HG02973 (cell line): ENCODE measurements around the gene PRAMEF17.
"Not testable (repeated sequence)": the region's sequence is repeated elsewhere in the genome, so short reads cannot be mapped to it uniquely, and the experiment has no call there.

Source experiments
- ATAC-seq: cut with Tn5 transposase; IDR thresholded peaks from one replicate; pipeline ENCODE4 v1.9.1; 2021; ENCODE audit warnings: moderate library complexity; ENCODE audit not compliant: unreplicated experiment

PRAMEF17 gene, protein sequence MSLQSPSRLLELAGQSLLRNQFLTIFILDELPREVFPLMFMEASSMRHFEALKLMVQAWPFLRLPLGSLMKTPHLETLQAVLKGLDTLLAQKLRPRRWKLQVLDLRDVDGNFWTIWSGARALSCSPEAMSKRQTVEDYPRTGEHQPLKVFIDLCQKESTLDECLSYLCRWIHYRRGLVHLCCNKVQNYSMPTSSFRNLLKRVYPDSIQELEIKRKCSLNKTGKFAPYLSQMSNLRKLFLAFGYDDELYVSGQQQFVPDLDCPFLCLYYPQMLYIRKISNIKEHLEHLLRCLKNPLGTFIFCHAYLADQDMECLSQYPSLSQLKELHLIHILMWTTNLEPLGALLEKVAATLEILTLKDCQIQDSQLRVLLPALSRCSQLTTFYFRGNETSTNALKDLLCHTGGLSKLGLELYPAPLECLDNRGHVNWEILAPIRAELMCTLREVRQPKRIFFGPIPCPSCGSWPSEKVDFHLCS

DNA sequence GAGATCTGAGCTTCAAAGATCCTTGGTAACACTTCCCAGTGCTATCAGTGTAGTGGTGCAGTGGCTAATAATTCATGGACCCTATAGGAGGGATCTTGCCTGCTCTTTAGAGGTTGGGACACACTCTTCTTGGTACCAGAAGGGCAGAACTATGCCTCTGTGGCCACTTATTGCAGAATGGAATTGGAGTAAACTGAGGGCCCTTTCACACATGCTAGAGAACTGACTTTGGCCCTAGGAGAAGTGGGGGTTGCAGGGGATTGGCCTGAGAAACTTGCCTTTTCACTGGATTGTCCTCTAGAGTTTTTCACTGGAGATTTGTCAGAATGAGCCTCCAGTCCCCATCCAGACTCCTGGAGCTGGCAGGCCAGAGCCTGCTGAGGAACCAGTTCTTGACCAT is at the start of gene PRAMEF17:
Gene PRAMEF17, plus strand, starts transcription at position 301 of the 400 bp plus-strand sequence. Its CDS starts 26 bp downstream, at position 327.
- ATAC-seq: not testable (repeated sequence)

DNA sequence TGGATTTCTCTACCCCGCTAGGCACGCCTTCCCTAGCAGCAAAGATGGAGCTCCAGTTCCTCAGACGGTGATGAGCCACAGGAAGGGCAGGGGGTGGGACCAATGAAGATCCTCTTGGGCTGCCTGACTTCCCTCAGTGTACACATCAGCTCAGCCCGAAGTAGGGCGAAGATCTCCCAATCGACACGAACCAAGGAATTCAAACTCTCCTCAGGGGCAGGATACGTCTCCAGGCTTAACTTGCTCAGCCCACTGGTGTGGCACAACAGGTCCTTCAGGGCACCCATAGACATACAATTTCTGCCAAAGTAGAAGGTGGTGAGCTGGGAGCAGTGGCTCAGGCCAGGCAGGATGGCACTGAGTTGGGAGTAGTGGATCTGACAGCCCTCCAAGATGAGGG is 46.9 kb upstream of the PRAMEF17 start:
- ATAC-seq: not testable (repeated sequence)

DNA sequence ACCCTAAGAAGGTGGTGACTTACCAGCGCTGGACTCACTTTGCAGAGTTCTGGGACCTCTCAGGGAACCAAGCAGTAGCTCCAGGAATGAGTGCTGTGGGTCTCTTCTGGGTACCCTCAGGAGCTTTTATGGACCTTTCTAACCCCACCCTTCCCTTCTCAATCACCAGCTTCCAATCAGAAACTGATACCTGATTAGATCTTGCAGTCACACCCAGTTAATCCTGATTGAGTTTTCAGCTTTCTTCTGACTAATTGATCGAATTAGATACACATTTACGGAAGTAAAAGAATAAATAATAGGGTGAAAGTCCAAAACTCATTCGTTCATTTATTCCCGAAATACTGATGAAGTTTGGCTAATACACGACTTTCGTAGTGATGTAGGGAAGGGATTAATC is 42.4 kb upstream of the PRAMEF17 start, which contains the start of gene PRAMEF14:
Gene PRAMEF14, minus strand, starts transcription at position 101 of the 400 bp plus-strand sequence. CDS start 1,820 bp downstream, outside the sequence.
- ATAC-seq: not testable (repeated sequence)

DNA sequence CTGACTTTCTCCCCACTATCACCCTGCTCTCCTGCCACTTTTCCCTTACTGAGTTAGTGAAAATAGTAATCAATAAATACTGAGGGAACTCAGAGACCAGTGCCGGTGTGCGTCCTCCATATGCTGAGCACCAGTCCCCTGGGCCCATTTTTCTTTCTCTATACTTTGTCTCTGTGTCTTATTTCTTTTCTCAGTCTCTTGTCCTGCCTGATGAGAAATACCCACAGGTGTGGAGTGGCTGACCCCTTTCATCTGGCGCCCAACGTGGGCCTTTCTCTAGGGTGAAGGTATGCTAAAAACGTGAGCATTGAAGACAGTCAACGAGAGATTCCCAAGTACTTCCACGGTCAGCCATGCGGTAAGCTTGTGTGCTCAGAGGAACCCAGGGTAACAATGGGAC is 36.0 kb upstream of the PRAMEF17 start:
- not testable (repeated sequence) for ATAC-seq

DNA sequence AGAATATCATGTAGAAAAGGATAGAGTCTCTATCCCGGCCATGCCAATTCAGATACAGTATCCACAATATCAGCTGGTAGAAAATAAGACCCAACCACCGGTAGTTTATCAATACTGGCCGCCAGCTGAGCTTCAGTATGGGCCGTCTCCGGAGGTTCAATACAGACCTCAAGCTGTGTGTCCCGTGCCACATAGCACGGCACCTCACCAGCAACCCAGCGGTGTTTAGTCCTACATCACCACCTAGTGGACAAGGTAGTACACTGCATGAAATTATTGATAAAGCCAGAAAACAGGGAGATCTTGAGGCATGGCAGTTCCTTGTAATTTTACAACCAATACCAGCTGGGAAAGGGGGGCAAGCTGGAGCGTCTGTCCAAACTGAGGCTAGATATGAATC is 35.0 kb upstream of the PRAMEF17 start:
- not testable (repeated sequence) for ATAC-seq

DNA sequence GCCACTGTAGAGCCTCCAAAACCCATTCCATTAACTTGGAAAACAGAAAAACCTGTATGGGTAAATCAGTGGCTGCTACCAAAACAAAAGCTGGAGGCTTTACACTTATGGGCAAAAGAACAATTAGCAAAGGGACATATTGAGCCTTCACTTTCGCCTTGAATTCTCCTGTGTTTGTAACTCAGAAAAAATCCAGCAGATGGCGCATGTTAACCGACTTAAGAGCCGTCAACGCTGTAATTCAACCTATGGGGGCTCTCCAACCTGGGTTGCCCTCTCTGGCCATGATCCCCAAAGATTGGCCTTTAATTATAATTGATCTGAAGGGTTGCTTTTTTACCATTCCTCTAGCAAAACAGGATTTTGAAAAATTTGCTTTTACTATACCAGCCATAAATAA is 32.7 kb upstream of the PRAMEF17 start:
- ATAC-seq: not testable (repeated sequence)

DNA sequence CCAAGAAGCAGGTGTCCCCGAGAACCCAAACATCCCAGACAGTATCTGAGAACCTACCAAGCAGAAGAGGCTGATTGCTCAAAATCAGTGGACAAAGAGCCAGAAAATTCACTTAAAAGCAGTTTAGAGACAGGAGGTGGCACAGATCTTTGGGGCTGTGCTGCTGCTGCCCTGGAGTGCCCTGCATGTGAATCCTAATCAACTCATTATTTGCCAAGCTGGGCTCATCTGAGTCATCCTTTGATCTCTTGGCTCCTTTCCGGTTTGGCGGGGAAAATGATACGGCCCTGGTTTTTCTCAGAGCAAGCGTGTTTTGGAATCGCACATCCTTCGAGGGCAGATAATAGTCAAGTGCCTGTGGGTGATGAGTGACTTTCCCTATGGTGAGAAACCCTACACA is 27.1 kb upstream of the PRAMEF17 start:
- ATAC-seq: not testable (repeated sequence)

DNA sequence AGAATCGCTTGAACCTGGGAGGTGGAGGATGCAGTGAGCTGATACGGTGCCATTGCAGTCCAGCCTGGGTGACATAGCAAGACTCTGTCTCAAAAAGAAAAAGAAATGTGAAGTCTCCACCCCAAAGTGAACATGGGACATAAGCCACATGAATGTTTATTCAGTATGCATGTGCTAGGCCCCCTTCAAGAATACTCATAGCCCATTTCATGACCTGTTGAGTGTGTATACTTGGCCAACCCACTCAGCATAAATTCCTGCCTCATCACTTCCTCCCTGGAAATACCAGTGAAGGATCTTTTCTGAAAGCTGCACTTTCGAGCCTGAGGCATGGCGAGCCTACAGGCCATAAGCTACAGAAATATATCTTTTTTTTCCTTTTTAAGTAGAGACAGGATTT is 24.5 kb upstream of the PRAMEF17 start:
- not testable (repeated sequence) for ATAC-seq

DNA sequence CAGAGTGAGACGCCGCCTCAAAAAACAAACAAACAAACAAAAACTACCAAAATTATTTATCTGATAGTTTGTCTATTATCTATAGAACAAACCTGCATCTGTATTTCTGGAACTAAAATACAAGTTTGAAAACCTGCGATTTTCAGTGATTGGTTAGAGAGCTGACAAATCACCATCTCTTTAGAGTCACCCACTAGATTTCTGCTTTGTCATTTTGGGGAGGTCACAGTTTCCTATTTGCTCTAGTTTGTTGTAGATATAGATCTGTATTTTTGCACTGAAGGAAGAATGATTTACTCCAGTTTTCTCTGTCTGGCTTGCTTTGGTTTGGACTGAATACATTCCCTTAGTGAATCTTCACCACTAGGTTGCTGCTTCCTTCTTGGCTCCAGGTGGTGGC is 22.9 kb upstream of the PRAMEF17 start:
- ATAC-seq: not testable (repeated sequence)

DNA sequence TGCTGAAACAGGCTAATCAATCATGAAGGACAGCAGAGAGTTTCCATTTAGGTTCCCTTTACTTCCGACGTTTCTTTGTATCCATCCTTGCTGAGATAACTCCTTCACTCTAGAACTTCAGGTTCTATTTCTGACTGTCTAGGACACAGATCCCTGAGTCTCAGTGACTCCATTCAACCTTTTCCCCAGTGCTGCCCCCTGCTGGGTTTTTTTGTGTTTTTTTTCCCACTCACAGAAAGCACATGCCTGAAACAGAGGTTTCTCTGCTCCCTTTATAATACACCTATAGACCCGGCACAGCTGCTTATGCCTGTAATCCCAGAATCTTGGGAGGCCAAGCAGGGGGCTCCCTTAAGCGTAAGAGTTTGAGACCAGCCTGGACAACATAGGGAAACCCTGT is 20.9 kb upstream of the PRAMEF17 start:
- not testable (repeated sequence) for ATAC-seq

DNA sequence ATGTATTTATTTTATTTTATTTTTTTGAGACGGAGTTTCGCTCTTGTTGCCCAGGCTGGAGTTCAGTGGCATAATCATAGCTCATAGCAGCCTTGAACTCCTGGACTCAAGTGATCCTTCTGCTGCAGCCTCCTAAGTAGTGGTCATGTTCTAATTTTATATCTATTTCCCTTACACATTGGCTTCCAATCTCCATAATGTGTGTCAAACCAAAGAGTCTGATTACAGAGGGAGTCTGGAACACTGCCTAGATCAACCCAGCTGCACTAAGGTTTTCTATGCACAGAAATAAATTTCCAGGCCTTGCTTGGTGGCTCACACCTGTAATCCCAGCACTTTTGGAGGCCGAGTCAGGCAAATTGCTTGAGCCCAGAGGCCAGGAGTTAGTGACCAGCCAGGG is 10.4 kb upstream of the PRAMEF17 start:
- ATAC-seq: not testable (repeated sequence)

DNA sequence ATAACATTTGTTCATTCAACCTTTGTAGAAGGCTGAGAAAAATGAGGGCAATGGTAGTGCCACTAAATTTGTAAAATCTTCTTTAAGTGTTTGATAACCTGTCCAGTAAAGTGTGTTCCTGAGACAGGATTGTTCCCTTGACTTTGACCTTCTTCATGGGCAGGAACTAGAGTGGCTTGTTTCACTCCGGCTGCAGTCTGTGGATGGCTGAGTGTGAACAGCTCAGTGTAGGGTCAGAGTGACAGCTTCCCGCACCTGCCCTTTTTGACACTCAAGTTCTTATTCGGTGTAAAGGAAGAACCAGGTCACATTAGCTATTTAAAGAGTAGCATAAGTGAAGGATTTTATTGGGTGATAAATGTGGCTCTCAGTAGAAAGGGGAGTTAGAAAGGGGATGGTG is 9.1 kb upstream of the PRAMEF17 start:
- ATAC-seq: not testable (repeated sequence)

DNA sequence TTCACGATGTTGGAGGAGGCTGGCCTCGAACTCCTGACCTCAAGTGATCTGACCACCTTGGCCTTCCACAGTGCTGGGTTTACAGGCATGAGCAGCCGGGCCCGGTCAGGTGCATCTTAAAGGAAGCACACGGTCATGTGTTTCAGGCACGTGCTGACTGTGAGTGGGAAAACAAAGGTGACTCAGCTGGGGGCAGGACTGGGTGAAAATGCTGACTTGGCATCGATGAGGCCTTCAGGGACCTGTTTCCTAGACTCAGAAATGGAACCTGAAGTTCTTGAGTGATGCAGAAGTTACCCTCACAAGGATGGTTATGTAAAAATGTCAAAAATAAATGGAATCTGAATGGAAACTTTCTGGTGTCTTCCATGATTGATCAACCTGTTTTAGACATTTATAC is 3.6 kb downstream of the PRAMEF17 start:
- not testable (repeated sequence) for ATAC-seq

DNA sequence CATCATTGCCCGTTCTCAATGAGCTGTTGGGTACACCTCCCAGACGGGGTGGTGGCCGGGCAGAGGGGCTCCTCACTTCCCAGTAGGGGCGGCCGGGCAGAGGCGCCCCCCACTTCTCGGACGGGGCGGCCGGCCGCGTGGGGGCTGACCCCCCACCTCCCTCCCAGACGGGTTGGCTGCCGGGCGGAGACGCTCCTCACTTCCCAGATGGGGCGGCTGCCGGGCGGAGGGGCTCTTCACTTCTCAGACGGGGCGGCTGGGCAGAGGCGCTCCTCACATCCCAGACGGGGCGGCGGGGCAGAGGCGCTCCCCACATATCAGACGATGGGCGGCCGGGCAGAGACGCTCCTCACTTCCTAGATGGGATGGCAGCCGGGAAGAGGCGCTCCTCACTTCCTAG is 5.3 kb downstream of the PRAMEF17 start:
- not testable (repeated sequence) for ATAC-seq

DNA sequence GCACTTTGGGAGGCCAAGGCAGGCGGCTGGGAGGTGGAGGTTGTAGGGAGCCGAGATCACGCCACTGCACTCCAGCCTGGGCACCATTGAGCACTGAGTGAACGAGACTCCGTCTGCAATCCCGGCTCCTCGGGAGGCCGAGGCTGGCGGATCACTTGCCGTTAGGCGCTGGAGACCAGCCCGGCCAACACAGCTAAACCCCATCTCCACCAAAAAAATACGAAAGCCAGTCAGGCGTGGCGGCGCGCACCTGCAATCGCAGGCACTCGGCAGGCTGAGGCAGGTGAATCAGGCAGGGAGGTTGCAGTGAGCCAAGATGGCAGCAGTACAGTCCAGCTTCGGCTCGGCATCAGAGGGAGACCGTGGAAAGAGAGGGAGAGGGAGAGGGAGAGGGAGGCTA is 5.9 kb downstream of the PRAMEF17 start:
- not testable (repeated sequence) for ATAC-seq

DNA sequence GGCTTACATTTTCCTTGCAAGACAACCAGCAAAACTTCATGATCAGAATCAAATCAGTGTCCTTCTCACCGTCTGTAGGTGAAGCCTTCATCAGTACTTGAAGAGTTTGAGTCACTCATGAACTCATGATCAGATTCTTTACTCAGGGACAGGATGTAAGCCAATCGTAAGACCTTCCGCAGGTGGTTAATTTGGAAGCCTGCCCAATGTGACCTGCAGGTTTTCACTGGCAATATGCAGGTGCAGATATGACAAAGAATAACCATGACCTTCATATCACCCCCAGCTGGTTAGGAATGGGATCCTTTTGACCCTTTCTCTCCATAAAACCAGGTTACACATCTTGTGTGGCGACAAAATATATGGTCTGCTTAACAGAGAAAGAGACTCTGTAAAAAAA is 18.4 kb downstream of the PRAMEF17 start:
- ATAC-seq: no peak

DNA sequence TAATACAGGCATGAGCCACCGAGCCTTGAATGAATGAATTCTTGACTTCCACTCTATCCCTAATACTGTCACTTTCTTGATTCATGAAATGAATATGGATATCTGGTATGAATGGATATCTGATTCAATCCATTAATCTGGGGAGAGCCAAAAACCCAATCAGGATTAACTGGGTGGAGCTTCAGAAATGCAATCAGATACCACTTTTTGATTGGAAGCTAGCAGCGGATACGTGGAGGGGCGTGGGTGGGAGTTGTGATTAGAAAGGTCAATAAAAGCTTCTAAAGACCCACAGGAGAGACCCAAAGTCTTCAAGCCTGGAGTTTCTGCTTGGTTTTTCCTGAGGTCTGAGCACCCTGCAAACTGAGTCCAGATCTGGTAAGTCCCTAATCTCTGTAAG is 20.7 kb downstream of the PRAMEF17 start, which contains the start of gene PRAMEF20:
Gene PRAMEF20, plus strand, starts transcription at position 301 of the 400 bp plus-strand sequence. CDS start 5,905 bp downstream, outside the sequence.
- ATAC-seq: not testable (repeated sequence)

DNA sequence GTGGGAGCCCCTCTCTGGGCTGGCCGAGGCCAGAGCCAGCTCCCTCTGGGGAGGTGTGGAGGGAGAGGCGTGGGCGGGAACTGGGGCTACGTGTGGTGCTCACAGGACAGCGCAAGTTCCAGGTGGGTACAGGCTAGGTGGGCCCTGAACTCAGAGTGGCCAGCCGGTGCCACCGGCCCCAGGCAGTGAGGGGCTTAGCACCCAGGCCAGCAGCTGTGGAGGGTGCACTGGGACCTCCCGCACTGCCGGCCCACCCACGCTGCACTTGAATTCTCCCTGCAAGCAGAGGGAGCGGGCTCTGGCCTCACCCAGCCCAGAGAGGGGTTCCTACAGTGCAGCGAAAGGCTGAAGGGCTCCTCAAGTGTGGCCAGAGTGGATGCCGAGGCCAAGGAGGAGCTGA is 41.1 kb downstream of the PRAMEF17 start:
- ATAC-seq: no peak

DNA sequence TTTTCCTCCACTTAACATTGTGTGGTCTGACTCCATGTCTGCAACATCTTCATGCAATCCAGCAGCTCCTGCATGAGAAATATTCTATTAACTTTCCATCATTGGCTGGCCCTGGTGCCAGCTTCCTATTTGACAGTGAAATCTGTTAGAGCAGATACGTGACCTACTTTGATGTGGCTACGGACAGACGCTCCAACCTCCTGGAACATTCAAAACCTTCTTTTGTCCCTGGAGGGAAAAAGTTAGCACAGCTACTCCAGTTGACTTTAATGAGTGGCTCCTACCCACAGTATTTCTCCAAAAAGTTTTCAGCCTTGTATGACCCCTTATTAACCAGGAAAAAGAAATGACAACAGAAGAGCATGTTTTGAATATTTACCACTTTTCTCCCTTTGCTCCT is 42.8 kb downstream of the PRAMEF17 start:
- ATAC-seq: no peak

DNA sequence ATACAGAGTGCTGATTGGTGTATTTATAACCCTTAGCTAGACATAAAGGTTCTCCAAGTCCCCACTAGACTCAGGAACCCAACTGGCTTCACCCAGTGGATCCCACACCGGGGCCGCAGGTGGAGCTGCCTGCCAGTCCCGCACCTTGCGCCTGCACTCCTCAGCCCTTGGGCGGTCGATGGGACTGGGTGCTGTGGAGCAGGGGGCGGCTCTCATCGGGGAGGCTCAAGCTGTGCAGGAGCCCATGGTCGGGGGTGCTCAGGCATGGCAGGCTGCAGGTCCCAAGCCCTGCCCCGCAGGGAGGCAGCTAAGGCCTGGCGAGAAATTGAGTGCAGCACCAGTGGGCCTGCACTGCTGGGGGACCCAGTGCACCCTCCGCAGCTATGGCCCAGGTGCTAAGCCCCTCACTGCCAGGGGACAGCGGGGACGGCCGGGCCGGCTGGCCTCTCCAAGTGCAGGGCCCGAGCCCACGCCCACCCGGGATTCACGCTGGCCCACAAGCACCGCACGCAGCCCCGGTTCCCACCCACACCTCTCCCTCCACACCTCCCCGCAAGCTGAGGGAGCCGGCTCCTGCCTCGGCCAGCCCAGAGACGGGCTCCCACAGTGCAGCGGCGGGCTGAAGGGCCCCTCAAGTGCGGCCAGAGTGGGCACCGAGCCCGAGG is 44.4 kb downstream of the PRAMEF17 start:
- not testable (repeated sequence) for ATAC-seq

DNA sequence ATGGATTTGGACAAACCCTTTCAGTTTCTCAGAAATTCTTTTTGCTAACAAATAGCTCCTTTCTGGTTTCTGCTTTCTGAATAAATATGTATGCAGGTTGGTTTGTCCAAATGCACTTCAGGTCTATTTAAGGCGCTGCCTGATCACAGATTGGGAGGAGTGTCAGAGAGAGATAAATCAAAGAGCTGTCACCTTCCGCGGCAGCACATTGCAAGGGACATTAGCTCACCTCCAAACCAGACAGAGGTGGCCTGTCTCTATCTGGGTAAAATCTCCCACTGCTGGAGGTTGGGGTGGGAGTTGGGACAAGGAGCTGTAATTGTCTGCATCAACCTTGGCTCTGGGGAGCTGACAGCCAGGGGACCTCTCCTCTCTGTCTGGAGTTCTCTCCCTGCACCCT is 46.0 kb downstream of the PRAMEF17 start:
- no peak for ATAC-seq
